ENCODE data around the gene GDF7.

Gene GDF7

GRCh38 chr2:20620696-20621365 is 46.1 kb upstream of the GDF7 start:
- H4K20me1 ChIP-seq (ENCODE audit: insufficient read depth, low read length), result no peaks in the 10 kb centered on the region

GRCh38 chr2:20621366-20622295 is 45.3 kb upstream of the GDF7 start:
- no peaks in the 10 kb centered on the region for H3K27me3 ChIP-seq (ENCODE audit: insufficient read depth, low read length, poor library complexity)
- no peaks in the 10 kb centered on the region for H3K4me1 ChIP-seq (ENCODE audit: insufficient read depth, low read length)
- H3K36me3 ChIP-seq (ENCODE audit: insufficient read depth, low read length), result peaks cover 21% of the 10 kb centered on the region
- H2AFZ ChIP-seq (ENCODE audit: low read depth, low read length), result no peak overlapping the region
- H3K4me3 ChIP-seq (ENCODE audit: low read depth in 1 of 2, low read length in 2 of 2), result no peak overlapping the region
- no peaks in the 10 kb centered on the region for H3K79me2 ChIP-seq (ENCODE audit: insufficient read depth, low read length)
- TF ChIP-seq EZH2 (IDR thresholded peaks at IDR 0.05; ENCODE audit: borderline replicate concordance, low read depth, low read length, severe bottlenecking), result no peak
- no peak for TF ChIP-seq CTCF (IDR thresholded peaks at IDR 0.05; ENCODE audit: borderline replicate concordance, extremely low read depth, low read length, poor library complexity, severe bottlenecking)
- no peak overlapping the region for H3K27ac ChIP-seq (ENCODE audit: low read length)
- ATAC-seq (ENCODE audit: insufficient read depth, low read depth) (no peak), DNase-seq (no peak)
- no peaks in the 10 kb centered on the region for H3K9me3 ChIP-seq (ENCODE audit: insufficient read depth, low read length, severe bottlenecking)
- no peak overlapping the region for H3K4me2 ChIP-seq (ENCODE audit: insufficient read depth, low read length)
- no peak overlapping the region for H3K9ac ChIP-seq (ENCODE audit: low read depth, low read length)
- H4K20me1 ChIP-seq (ENCODE audit: insufficient read depth, low read length), result no peaks in the 10 kb centered on the region; the same call in 1 of the 2 replicates

More at GRCh38 chr2:20620696-20621365, 46.1 kb upstream of the GDF7 start:
- ATAC-seq (ENCODE audit: insufficient read depth, low read depth), result no peak
- Histone ChIP-seq H3K9ac (ENCODE audit: low read depth, low read length) (no peak overlapping the region), H3K9me3 (ENCODE audit: insufficient read depth, low read length, severe bottlenecking) (no peaks in the 10 kb centered on the region), H2AFZ (ENCODE audit: low read depth, low read length) (no peak overlapping the region), H3K79me2 (ENCODE audit: insufficient read depth, low read length) (no peaks in the 10 kb centered on the region), H3K4me3 (ENCODE audit: low read depth in 1 of 2, low read length in 2 of 2) (no peak overlapping the region), H3K4me2 (ENCODE audit: insufficient read depth, low read length) (no peak overlapping the region), H3K36me3 (ENCODE audit: insufficient read depth, low read length) (peaks cover 21% of the 10 kb centered on the region), H3K27ac (ENCODE audit: low read length) (no peak overlapping the region), H3K4me1 (ENCODE audit: insufficient read depth, low read length) (no peaks in the 10 kb centered on the region), H3K27me3 (ENCODE audit: insufficient read depth, low read length, poor library complexity) (no peaks in the 10 kb centered on the region)
- DNase-seq, result no peak
- TF ChIP-seq EZH2 (IDR thresholded peaks at IDR 0.05; ENCODE audit: borderline replicate concordance, low read depth, low read length, severe bottlenecking) (no peak), CTCF (IDR thresholded peaks at IDR 0.05; ENCODE audit: borderline replicate concordance, extremely low read depth, low read length, poor library complexity, severe bottlenecking) (no peak)

- no peaks in the 10 kb centered on the region; the same call in 1 of the 2 replicates for H4K20me1 ChIP-seq (ENCODE audit: insufficient read depth, low read length)
- H3K9ac ChIP-seq (ENCODE audit: low read depth, low read length), result no peak overlapping the region
- H3K4me1 ChIP-seq (ENCODE audit: insufficient read depth, low read length), result no peaks in the 10 kb centered on the region
- peaks cover 21% of the 10 kb centered on the region for H3K36me3 ChIP-seq (ENCODE audit: insufficient read depth, low read length)
- no peaks in the 10 kb centered on the region for H3K27me3 ChIP-seq (ENCODE audit: insufficient read depth, low read length, poor library complexity)
- H3K9me3 ChIP-seq (ENCODE audit: insufficient read depth, low read length, severe bottlenecking), result no peaks in the 10 kb centered on the region
- H3K4me2 ChIP-seq (ENCODE audit: insufficient read depth, low read length), result no peak overlapping the region
- H3K79me2 ChIP-seq (ENCODE audit: insufficient read depth, low read length), result no peaks in the 10 kb centered on the region
- no peak overlapping the region for H3K4me3 ChIP-seq (ENCODE audit: low read depth in 1 of 2, low read length in 2 of 2)
- DNase-seq (no peak), ATAC-seq (ENCODE audit: insufficient read depth, low read depth) (no peak)
- H3K27ac ChIP-seq (ENCODE audit: low read length), result no peak overlapping the region
- H2AFZ ChIP-seq (ENCODE audit: low read depth, low read length), result no peak overlapping the region
- no peak for TF ChIP-seq CTCF (IDR thresholded peaks at IDR 0.05; ENCODE audit: borderline replicate concordance, extremely low read depth, low read length, poor library complexity, severe bottlenecking)
- no peak for TF ChIP-seq EZH2 (IDR thresholded peaks at IDR 0.05; ENCODE audit: borderline replicate concordance, low read depth, low read length, severe bottlenecking)
Measured at GRCh38 chr2:20622296-20622686, 44.7 kb upstream of the GDF7 start.
